Glomerular visceral epithelial cell (primary cell): ENCODE measurements around the gene AMIGO2.

ENCODE experiments used
- DNase-seq: peaks from one replicate; pipeline ENCODE4 v3.0.0-alpha.2; 2016; ENCODE audit errors: extremely low spot score

The AMIGO2 gene

DNA sequence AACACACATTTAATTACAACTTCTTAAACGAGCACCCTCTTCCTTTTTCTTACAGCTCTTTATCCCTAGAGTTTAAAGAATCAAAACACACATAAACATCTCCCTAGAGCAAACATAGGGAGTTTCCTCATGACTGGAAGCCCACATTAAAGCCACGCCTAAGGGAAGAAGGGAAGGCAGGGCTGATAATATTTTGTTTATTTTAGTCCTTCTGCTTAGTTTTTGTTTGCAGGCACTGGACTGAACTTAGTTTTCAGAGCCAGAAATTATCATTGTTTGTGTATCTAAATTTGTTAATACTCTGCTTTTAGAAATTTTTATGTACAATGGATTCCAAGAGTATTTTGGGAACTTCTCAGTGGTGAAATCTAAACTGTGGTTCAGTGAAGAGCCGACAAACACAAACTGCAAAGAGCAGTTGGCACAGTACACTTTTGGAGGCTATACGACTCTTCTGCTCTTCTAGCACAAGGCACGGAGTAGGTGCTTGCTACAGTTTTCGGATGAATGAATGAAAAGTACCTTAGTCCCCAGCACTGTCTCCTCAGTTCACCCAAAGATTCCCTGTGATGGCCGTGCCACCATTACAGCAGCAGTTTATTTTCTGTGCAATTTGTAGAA is 17.6 kb upstream of the AMIGO2 start:
- no peak for DNase-seq

DNA sequence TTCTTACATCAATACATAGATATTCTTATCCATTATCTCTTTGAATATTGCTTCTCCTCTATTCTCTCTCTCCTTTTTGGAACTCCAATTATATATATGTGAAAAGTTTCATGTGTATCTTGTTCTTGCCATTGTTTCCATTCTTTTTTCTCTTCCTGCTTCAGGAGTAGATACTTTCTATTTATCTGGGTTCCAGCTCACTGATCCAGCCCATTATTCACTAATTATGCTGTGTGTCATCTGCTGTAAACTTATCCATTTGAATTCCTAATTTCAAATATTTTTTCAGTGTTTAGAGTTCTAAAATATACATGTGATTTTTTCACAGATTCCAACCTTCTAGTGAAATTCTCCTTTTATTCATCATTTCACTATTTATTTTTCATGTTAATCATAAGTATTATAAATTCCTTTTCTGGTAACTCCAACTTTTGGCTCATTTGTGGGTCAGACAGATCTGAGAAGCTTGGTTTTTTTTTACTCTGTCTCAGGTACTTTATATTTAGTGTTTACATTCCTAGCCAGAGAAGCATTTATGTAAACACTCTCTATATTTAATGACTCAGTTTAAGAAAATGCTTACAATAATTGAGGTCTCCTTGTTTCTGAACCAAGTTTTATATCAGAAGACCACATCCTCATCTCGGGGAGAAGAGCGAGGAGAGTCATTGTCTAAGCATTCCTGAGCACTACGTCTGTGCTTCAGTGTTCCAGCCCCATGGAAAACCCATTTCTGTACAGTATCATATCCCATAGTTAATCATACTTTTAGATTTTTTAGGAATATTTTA is 15.9 kb upstream of the AMIGO2 start:
- peak; percentile 88 for DNase-seq

DNA sequence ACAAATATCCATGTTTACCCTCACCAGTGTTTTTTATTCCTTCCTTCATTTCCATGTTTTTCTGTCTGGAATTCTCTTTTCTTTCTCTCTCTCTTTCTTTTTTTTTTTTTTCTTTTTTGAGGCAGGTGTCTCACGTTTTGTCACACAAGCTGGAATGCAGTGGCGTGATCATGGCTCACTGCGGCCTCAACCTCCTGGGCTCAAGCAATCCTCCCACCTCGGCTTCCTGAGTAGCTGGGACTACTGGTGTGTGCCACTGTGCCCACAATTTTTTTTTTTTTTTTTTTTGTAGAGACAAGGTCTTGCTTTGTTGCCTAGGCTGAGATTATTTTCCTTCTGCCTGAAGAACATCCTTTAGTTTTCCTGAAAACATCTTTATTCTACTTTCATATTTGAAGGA is 15.0 kb upstream of the AMIGO2 start:
- peak; percentile 92 for DNase-seq

DNA sequence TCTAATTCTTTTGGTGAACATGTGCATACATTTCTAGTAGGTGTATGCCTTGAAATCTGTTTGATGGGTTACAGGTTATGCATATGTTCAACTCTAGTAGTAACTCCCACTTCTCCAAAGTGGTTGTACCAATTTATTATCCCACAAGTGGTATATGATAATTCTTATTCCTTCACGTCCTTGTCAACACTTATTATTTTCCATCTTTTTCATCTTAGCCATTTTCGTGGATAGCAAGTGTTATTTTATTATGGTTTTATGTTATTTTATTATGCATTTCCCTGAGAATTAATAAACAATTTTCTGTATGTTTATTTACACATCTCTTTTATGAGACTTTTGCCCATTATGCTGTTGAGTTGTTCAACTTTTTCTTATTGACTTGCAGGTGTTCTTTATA is 11.2 kb upstream of the AMIGO2 start:
- DNase-seq: no peak

DNA sequence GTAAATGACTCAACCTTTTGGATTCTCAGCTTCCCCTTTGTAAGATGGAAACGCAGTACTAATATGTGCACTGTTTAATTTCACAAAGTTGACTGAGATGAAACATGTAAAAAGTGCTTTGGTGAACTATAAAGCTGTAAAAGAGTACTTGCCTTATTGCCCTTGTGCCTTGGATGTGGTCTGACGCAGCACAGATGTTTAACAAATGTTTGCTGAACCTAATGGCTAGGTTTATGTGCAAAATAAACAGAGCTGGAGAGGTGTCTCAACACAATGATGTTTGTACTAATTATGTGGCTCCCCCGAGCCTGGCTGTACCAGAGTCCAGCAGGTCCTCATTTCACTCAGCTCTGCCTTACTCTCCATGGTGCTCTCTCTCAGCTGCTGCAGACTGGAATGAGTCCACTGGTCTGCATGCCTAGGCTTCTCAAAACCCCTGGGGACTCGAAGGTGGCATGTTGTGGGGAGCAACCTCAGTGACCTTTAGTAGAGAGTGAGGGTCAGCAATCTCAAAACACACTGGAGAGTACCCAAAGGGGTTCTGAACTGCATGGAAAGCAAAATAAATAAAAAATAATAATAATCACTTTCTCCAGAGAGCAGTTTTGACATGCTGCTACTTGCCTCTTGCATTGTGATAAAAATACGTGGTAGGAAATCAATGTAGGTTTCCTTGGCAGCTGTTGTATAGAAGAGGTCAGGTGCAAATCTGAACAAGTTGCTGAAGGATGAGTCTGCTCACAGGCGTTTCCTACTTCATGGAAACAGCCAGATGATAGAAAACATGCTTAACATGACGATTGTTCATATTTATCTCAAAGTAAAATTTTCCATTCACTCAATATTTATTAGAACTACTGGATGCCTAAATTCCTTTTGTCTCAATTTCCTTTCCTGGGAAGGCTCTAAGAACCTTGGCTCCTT is 8.5 kb upstream of the AMIGO2 start:
- peak; percentile 37 for DNase-seq

DNA sequence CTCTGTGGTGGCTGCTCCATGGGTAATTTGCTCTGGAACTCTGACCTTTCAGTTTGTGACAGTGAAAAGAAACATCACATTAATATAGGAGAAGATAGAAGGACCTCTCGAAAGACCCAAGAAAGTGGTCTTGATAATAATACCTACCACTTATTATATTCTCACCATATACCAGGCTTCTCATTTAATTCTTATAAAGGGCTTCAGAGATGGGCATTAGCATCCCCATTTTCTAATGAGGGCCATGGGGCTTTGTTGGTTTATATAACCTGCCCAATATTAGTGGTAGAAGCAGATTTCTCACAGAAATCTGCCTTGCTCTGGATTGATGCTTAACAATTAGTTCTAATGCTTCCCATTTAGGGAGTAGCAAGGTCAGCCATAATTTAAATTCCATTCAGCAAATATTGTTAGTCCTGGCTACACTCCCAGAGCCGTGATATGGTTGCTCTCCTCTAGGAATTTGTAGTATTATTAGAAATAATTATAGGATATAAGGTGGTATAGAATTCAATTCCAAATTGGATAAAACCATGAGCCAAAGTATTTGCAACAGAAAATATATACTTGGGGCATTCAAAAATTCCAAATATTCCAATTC is 7.4 kb upstream of the AMIGO2 start:
- DNase-seq: no peak

DNA sequence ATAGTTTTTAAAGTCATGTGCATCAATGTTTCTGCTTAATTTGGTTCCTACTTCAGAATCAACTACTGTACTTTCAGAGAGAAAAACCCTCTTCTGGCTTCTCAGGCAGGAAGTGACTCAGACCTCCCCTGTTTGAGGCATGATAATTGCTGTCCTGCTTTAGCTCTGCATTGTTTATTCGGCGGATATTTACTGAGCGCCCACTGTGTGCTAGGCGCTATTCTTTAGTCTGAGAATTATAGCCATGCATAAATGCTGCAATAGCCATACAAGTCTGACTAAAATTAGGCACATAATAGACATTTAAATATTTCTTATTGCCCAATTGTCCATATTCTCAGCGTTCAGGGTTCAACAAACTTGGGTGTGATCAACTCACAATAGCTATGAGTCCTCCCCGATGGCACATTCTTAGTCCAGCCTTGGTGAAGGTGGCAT is 6.1 kb upstream of the AMIGO2 start:
- peak; percentile 66 for DNase-seq

DNA sequence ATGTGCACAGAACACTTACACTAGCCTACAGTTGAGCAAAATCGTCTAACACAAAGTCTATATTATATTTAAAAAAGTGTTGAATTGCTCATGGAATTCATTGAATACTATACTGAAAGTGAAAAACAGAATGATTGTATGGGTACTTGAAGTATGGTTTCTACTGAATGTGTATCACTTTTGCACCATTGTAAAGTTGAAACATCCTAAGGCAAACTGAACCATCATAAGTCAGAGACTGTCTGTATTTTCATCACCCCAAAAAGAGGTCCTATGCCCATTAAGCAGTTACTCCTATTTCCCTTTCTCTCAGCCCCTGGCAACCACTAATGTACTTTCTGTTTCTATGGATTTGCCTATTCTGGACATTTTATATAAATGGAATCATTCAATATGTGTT is 4.4 kb upstream of the AMIGO2 start:
- DNase-seq: no peak

DNA sequence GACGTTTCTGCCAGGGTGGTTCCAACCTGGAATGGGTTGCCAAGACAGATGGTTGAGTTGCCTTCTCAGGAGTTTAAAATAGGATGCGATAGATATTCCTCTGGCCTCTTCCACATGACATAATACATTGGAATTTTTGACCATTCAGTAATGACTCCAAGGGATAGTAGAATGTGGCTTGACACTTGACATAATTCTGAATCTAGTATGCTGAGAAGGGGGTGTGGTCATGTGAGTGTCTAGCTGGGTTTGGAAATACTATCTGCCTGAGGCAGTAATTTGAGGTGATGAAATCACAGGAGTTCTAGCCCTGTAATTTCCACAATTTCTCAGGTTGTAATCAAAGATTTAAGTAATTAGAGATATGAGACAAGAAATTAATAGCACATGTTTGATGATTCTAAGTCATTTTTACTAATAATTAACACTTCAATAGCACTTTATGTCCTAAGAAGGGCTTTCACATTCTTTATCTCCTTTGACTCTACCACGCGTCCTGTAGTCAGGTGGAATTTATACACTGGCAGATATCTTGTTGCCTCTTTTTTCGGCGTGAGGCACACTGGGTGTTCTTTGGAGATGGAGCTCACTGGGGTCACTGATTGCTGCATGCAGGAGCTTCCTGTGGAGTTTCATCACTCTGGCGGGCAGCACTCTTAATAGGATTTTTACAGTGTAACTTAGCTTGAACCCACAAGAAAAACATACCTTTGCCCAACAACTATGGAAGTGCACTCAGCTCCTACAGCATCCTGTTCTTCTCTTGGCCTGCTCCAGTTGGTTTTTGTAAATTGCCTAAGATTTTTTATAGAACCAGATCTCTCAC is 3.2 kb upstream of the AMIGO2 start:
- peak; percentile 91 for DNase-seq

DNA sequence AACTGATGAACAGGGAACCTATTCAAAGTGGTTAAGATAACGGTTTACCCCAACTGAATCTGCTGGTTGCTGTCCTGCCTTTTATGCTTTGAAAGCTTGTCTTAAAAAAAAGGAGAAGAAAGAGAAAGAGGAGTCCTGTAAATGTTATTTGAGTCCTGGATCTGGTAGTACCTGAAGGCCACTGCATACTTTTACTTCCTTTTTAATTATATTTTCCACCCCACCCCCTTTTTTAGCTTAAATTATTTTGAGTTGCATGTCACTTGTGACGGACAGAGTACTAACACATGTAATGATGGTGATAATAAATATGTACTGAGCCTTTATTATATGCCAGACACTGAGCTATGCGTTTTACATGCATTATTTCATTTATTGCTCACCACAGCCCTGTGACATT is 2.5 kb upstream of the AMIGO2 start:
- no peak for DNase-seq

DNA sequence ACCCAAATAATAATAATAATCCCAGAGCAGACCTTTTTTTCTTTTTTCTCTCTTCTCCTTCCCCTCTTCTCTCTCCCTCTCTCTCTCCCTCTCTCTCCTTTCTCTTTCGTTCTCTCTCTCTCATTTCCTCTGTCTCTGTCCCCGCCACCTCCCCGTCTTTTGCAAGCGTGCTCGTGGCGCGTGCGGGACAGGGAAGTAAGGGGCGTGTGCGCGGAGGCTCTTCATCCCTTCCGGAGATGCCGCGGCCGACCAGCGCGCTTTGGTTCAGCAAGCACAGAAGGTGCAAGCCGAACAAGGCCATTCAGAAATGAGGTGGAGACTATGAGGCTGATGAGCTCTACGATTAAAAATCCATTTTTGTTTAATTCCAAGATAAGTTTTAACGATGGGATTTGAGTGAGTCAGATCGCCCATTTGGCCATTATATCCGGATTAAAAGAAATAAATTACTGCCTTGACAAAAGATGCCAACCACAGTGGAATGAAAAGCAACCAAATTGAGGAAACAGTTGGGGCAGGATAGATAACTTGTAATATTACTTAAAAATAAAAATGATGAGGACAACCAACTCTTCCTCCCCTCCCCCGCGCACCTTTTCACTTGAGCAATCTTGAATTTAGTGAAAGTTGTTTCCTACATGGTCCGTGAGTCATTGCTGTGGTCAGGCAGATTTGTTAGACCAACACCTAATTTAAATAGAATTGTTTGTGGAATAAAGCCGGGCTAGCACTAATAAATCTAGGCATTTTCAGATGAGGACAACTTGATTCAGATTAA is 1.2 kb upstream of the AMIGO2 start:
- DNase-seq: peak; percentile 84

DNA sequence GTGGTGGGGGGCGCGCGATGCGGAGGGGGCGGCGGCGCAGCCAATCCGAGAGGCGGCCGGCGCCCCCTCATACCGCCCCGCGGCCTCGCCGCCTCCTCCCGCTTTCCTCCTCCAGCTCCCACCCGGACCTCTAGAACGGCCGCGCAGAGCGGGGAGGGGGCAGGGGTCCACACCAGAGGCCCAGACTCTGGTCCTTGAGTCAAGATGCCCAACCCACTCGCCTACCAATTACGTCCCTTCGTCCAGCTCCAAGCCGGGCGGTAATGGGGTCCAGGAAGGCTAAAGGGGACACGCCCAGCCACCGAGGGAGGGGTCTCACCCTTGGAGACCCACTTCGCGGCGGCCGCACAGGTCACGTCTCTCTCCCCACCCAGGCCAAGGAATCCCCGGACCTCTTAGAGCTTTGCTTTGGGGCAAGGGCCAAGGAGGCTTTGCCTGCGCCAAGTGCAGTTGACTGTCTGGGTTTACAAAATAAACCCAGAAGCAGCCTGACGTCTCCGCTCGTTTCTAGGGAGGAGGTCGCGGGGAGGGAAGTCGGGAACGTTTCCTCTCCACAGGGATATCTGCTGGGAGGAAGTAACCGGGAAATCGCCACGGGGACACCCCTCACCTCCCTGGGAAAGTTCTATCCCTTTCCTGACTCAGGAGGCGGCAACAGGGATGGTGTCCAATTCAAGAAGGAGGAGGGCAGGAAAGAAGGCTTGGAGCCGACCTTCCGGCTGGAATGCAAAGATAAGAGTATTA is 394 bp upstream of the AMIGO2 start:
- peak; percentile 86 for DNase-seq

DNA sequence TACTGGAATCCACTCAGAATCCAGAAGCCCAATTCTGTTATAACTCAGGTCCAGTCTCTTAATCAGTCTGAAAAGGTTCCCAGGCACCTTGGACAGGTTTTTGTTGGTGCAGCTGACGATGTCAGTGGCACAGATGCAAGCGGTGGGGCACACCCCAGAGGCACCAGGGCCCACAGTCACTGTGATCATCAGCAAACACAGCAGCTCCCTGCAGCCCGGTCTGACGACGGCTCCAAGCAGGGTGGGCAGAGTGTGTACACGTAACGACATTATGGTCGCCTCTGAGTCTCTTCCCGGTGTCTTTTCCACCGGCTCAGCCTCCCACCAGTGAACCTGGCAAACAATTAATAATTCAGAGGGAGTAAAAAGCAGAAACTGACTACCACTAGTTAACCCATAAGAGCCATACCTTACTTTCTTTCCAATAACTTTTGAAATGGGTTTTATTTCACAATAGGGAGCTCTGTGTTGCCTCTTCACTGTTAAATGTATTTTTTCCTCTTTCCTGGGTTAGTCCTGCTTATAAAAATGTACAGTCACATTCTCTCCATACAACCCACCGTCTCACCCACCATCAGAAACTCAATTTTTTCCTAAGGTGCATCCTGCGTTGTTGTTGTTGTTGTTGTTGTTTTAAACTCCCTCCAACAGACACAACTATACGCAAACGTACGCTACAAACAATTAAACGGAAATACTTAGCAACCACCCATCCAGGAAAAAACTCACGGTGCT is 859 bp downstream of the AMIGO2 start:
- peak; percentile 61 for DNase-seq

DNA sequence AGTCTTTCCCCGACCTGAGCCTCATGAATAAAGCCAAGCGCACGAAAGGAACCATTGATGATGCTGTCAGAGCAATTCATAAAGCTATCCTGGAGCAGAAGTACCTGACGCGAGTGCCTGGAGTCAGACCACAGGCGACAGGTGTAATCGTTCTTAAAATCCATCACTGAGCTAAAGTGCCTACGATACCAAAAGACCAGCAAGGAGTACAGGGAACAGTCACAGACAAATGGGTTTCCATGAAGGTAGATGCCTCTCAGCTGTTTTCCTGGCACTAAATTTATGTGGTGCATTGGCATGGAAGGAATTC is 1.7 kb downstream of the AMIGO2 start:
- no peak for DNase-seq

DNA sequence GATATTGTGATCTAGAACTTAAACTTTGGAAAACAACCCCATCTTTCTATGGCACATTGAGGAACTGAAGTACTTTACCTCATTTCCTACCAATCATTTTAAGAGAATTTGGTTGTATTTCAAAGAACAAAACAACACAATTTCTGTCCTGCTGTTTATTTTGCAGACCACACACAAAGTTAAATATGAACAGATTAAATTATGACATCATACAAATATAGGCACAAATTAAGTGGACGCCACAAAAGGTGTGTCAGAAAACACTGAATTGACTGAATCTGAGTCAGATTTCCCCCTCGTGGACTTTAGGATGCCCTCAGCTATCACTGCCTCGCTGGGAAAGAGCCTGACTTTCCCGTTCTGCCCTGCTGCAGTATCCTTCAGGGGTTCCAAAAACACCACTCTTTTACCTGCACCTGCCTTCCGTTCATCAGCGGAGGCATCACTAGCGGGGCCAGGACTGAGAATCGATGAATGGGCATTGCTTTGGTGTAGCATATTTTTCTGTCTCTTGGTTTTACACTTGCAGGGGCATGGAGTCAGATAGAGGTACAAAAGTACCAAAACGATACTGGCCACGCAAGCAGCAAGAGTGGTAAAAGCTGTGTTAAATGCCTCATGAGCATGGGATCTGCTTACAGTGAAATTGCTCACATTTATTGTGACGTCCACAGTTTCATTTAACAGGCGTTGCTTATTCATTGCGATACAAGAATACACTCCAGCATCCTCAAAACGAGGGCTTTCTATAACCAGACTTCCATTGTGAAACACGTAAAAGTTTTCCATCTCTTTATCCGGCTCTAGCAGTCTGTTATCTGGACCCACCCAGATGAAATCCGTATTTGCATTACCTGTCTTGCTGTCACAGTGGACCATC is 2.3 kb downstream of the AMIGO2 start:
- DNase-seq: peak; percentile 27

DNA sequence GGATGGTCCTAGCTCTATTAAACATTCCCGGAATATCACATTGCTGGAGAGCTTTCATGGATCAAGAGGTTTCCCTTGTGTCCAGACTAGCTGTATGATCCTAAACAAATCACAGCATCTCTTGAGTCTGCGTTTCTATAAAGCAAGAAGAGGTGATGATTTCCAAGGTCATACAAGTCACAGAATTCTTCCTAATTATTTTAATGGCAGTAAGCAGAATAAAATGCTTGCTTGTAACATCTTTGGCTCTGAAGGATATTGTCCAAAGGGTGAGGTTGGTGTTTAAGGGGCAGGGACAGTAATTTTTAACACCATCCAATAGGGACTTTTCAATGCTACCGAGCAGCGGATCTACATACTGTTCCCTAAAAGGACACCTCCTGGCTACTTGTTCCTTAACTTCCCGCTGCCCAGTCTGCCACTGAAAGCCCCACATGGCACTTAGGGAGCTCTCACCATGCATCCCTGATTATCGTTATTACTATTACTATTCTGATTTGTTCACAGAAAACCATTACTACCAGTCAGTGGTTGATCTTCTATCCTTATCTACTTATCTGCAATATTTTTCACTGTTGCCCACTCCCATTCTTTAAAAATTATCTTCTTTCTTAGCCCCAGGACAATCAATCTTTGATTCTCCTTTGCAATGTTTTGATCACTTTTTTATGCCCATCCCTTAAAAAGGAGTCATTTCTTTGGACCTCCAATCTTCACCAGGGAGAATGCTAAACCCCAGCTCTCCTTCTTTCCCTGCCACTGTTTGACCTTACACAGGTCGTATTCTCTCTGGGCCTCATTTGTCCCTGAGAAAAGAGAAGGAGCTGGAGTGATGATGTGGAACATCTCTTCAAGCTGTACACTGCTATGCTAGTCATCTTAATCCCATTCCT is 4.3 kb downstream of the AMIGO2 start:
- no peak for DNase-seq

DNA sequence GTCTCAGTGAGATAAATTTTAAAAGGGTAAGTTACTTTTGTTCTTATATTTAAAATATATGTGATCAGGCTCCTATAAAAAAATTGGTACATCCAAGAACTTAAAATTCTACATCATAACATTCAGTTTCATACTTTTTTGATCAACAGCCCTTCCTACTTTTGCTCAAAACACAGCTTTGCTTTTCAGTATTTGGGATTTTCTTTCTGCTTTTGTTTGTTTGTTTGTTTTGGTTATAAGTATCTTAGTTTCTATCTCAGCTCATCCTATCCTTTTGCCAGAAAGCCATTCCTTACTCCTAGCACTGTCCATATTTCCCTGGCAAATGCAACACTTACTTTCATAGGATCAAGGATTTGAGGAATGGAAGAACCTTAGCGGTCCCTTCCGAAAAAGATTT is 5.0 kb downstream of the AMIGO2 start:
- no peak for DNase-seq
